ENCODE measurements around the gene CHAMP1. TPM values are rescaled to one million over a fixed set of nuclear protein-coding genes. Genes with fewer than 3 reads are reported as not detected.
A peak's percentile ranks its signal among the peaks of the same experiment; 100 is the strongest.

The CHAMP1 gene
- total RNA-seq, 1 donor from 2014 or later = 8.8 TPM

- DNase-seq (ENCODE audit: low spot score) (no peak), ATAC-seq (no peak)
Observed at GRCh38 chr13:114298866-114299265, 15.4 kb upstream of the CHAMP1 start.

- ATAC-seq (no peak), DNase-seq (ENCODE audit: low spot score) (no peak)
Observed at GRCh38 chr13:114299604-114300305, 14.5 kb upstream of the CHAMP1 start.

- ATAC-seq (peak; percentile 12), DNase-seq (ENCODE audit: low spot score) (no peak)
Observed at GRCh38 chr13:114303700-114304327, 10.5 kb upstream of the CHAMP1 start.

- DNase-seq (ENCODE audit: low spot score) = no peak
- ATAC-seq = no peak
Observed at GRCh38 chr13:114304346-114305034, 9.8 kb upstream of the CHAMP1 start.

GRCh38 chr13:114309086-114309485 lies 5.2 kb upstream of the CHAMP1 start:
- ATAC-seq (no peak), DNase-seq (ENCODE audit: low spot score) (no peak)

- DNase-seq (ENCODE audit: low spot score) (no peak), ATAC-seq (no peak)
Observed at GRCh38 chr13:114309806-114310410, 4.4 kb upstream of the CHAMP1 start.

GRCh38 chr13:114310956-114311355 lies 3.3 kb upstream of the CHAMP1 start:
- ATAC-seq (no peak), DNase-seq (ENCODE audit: low spot score) (no peak)

- DNase-seq (ENCODE audit: low spot score) = no peak
Observed at GRCh38 chr13:114311387-114311786, 2.9 kb upstream of the CHAMP1 start.

GRCh38 chr13:114311908-114312307 lies 2.4 kb upstream of the CHAMP1 start:
- DNase-seq (ENCODE audit: low spot score) (no peak), ATAC-seq (no peak)

More at GRCh38 chr13:114311387-114311786, 2.9 kb upstream of the CHAMP1 start:
- peak; percentile 14 for ATAC-seq

- ATAC-seq = no peak
Observed at GRCh38 chr13:114313061-114313860, 1.0 kb upstream of the CHAMP1 start.

GRCh38 chr13:114315074-114315785 lies 927 bp downstream of the CHAMP1 start:
- DNase-seq (ENCODE audit: low spot score) = no peak
- no peak for ATAC-seq

More at GRCh38 chr13:114313061-114313860, 1.0 kb upstream of the CHAMP1 start:
- no peak for DNase-seq (ENCODE audit: low spot score)

- ATAC-seq (no peak), DNase-seq (ENCODE audit: low spot score) (no peak)
Observed at GRCh38 chr13:114318624-114319023, 4.3 kb downstream of the CHAMP1 start.

- DNase-seq (ENCODE audit: low spot score) (no peak), ATAC-seq (no peak)
Observed at GRCh38 chr13:114319441-114319913, 5.2 kb downstream of the CHAMP1 start.

- ATAC-seq = peak; percentile 28
- DNase-seq (ENCODE audit: low spot score) = no peak
Observed at GRCh38 chr13:114320065-114320464, 5.8 kb downstream of the CHAMP1 start.

- no peak for DNase-seq (ENCODE audit: low spot score)
- ATAC-seq = no peak
Observed at GRCh38 chr13:114321256-114321655, 7.0 kb downstream of the CHAMP1 start.

GRCh38 chr13:114323349-114323748 lies 9.0 kb downstream of the CHAMP1 start:
- DNase-seq (ENCODE audit: low spot score) = no peak
- no peak for ATAC-seq

- no peak for ATAC-seq
- no peak for DNase-seq (ENCODE audit: low spot score)
Observed at GRCh38 chr13:114324334-114324733, 10.0 kb downstream of the CHAMP1 start.

- no peak for DNase-seq (ENCODE audit: low spot score)
- no peak for ATAC-seq
Observed at GRCh38 chr13:114325729-114326128, 11.4 kb downstream of the CHAMP1 start.

GRCh38 chr13:114328034-114328433 lies 13.7 kb downstream of the CHAMP1 start:
- ATAC-seq = no peak
- DNase-seq (ENCODE audit: low spot score) = no peak

- no peak for DNase-seq (ENCODE audit: low spot score)
- peak; percentile 88 for ATAC-seq
Observed at GRCh38 chr13:114328595-114328994, 14.3 kb downstream of the CHAMP1 start.
